HUDEP-2 (cell line): ENCODE measurements around the gene TGFB2.
"Not testable (repeated sequence)": the region's sequence is repeated elsewhere in the genome, so short reads cannot be mapped to it uniquely, and the experiment has no call there.

Experiments used
- DNase-seq, 76 experiments: peaks; one replicate each; lab custom pipeline; 2025; ENCODE audit not compliant: unreplicated experiment in 76 of 76; lab: John Stamatoyannopoulos, UW

TGFB2 gene

GRCh38 chr1:218344814-218345672 is at the start of gene TGFB2:
Gene TGFB2 (plus strand): TSS chr1:218345336. CDS start chr1:218346702, 1,366 bp downstream.
- DNase-seq, result peak in 38 of 76 experiments; percentile 5 to 60 (median 24)

GRCh38 chr1:218296162-218296561 is 49.0 kb upstream of the TGFB2 start:
- DNase-seq, result no peak

- no peak for DNase-seq
Measured at GRCh38 chr1:218297461-218297860, 47.7 kb upstream of the TGFB2 start.

GRCh38 chr1:218297867-218298266 is 47.3 kb upstream of the TGFB2 start:
- DNase-seq, result no peak

GRCh38 chr1:218298398-218298797 is 46.7 kb upstream of the TGFB2 start:
- peak in 2 of 76 experiments; percentile 9 to 19 for DNase-seq

GRCh38 chr1:218299416-218299815 is 45.7 kb upstream of the TGFB2 start:
- peak in 22 of 76 experiments; percentile 6 to 52 (median 21) for DNase-seq

- DNase-seq, result no peak
Measured at GRCh38 chr1:218301217-218301616, 43.9 kb upstream of the TGFB2 start.

GRCh38 chr1:218302155-218302554 is 43.0 kb upstream of the TGFB2 start:
- DNase-seq, result no peak

GRCh38 chr1:218303176-218303879 is 41.8 kb upstream of the TGFB2 start:
- peak in 6 of 76 experiments; percentile 5 to 18 (median 12) for DNase-seq

- DNase-seq, result peak in 74 of 76 experiments; percentile 24 to 94 (median 85)
Measured at GRCh38 chr1:218304281-218305039, 40.7 kb upstream of the TGFB2 start.

GRCh38 chr1:218305472-218306064 is 39.6 kb upstream of the TGFB2 start:
- no peak for DNase-seq

- DNase-seq, result no peak
Measured at GRCh38 chr1:218312509-218312908, 32.6 kb upstream of the TGFB2 start.

- DNase-seq, result no peak
Measured at GRCh38 chr1:218314316-218314715, 30.8 kb upstream of the TGFB2 start.

- no peak for DNase-seq
Measured at GRCh38 chr1:218315638-218316037, 29.5 kb upstream of the TGFB2 start.

- DNase-seq, result no peak
Measured at GRCh38 chr1:218317061-218317460, 28.1 kb upstream of the TGFB2 start.

GRCh38 chr1:218320182-218320581 is 25.0 kb upstream of the TGFB2 start:
- not testable (repeated sequence) for DNase-seq

GRCh38 chr1:218322762-218323161 is 22.4 kb upstream of the TGFB2 start:
- no peak for DNase-seq

- DNase-seq, result no peak
Measured at GRCh38 chr1:218323568-218324225, 21.4 kb upstream of the TGFB2 start.

- no peak for DNase-seq
Measured at GRCh38 chr1:218324226-218324580, 20.9 kb upstream of the TGFB2 start.

GRCh38 chr1:218328769-218329168 is 16.4 kb upstream of the TGFB2 start:
- no peak for DNase-seq
